GM19035 (cell line): ENCODE data around the gene TRHDE.

ENCODE experiments used
- ATAC-seq: cut with Tn5 transposase; IDR thresholded peaks from one replicate; pipeline ENCODE4 v1.9.1; 2021; ENCODE audit not compliant: unreplicated experiment

TRHDE gene

DNA sequence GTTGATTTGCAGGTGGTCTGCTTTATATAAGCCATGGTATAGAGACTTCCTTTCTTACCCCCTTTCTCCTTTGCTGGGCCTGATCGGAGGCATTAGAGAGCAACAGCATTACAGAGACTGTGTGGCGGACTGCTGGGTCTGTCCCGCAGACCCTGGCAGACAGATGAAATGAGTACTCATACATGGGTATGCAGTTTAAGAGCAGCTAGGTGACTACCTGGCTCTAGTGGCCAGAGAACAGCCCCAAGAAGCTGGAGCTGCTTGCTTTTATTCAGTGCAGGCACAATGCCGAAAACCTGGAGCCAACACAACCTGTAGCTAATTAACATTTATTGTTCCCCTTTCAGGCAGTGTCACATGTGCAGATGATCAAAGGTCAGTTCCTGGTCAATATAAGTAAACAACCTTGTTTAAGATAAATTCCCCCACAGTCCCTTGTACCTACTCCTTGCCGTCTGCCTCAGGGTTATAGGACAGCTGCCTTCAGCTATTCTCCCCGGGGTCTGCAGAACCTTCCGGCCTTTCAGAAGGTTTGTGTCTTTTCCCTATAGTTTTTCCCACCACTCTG is 160.0 kb downstream of the TRHDE start:
- ATAC-seq: no peak

- no peak for ATAC-seq
These were observed 161.1 kb downstream of the TRHDE start for GRCh38 chr12:72433298-72433697.

GRCh38 chr12:72434999-72435398 is 162.8 kb downstream of the TRHDE start:
- ATAC-seq: no peak

- ATAC-seq: no peak
These were observed 170.0 kb downstream of the TRHDE start for GRCh38 chr12:72442217-72442616.

- ATAC-seq: no peak
These were observed 172.0 kb downstream of the TRHDE start for GRCh38 chr12:72444125-72444524.

GRCh38 chr12:72444566-72444965 is 172.4 kb downstream of the TRHDE start:
- no peak for ATAC-seq

DNA sequence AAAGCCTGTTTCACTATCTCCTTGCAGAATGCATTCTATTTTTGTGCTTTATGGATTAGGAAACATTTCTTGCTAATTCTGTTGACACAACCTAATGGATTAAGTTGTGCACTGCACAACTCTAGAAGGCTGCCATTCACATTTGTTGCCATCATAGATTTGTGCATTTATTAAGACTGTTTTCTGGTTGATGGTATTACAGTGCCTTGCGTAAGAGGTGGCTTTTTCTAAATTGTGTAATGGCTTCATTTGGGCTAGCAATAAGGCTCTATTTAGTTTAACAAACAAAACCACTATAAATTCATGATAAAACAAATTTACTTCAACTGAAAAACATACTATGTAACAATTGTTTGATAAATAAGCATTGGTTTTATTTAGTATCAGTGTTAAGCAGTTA is 175.9 kb downstream of the TRHDE start:
- no peak for ATAC-seq

DNA sequence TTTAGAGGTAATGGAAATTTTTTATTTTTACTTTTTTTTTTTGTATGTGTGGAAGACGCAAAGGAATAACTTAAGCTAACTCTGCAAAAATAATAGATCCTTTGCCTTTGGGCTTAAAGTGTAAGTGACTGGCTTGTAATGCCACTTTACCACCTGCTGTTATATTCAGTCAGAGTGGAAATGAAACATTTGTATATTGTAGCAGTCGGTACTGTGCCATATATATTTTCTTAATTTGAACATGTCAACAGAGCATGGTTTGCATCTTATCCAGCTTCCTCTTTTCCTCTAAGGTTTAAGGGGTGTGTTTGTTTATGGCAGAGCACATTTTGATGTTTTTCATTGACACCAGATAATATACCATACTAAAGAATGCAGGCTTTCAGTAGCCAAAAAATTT is 176.6 kb downstream of the TRHDE start:
- no peak for ATAC-seq

DNA sequence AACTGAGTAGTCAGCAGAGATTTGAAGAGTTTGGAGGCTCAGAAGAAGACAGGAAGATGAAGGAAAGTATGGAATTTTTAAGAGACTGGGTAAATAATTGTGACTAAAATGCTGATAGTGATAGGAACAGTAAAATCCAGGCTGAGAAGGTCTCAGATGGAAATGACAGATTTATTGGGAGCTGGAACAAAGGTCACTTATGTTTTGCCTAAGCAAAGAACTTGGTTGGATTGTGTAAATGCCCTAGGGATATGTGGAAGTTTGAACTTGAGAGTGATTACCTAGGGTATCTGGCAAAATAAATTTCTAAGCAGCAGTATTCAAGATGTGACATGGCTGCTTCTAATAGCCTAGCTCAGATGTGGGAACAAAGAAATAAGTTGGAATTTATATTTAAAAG is 180.9 kb downstream of the TRHDE start:
- ATAC-seq: no peak

DNA sequence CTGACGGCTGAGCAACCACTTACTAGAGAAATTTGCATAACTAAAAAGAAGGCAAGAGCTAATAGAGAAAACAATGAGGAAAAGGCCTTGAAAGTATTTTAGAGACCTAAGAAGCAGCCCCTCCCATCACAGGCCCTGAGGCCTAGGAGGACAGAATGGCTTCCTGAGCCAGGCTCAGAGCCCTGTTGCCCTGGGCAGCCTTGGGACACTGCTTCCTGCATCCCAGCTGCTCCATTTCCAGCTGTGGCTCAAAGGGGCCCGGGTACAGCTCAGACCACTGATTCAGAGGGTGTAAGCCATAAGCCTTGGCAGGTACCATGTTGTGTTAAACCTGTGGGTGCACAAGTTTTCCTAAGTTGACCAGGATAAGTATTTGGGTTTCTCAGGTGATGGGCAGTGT is 181.4 kb downstream of the TRHDE start:
- no peak for ATAC-seq

DNA sequence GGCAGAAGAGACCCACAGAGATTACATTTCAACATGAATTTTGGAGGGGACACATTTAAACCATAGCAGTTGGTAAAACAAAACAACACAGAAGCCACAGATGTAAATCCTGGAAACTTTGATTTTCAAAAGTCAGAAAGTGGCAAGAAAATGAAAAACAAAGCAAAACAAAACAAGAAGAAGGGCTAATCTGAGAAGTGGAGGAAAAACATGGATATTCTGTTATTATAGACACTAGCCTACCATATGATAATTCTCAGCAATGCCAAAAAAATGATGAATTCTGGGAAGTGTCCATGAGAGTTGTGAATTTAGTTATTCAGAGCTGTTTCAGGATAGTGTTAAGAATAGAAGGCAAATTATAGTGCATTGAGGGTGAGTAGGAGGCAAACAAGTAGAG is 192.3 kb downstream of the TRHDE start:
- no peak for ATAC-seq

GRCh38 chr12:72465155-72465554 is 193.0 kb downstream of the TRHDE start:
- ATAC-seq: no peak

DNA sequence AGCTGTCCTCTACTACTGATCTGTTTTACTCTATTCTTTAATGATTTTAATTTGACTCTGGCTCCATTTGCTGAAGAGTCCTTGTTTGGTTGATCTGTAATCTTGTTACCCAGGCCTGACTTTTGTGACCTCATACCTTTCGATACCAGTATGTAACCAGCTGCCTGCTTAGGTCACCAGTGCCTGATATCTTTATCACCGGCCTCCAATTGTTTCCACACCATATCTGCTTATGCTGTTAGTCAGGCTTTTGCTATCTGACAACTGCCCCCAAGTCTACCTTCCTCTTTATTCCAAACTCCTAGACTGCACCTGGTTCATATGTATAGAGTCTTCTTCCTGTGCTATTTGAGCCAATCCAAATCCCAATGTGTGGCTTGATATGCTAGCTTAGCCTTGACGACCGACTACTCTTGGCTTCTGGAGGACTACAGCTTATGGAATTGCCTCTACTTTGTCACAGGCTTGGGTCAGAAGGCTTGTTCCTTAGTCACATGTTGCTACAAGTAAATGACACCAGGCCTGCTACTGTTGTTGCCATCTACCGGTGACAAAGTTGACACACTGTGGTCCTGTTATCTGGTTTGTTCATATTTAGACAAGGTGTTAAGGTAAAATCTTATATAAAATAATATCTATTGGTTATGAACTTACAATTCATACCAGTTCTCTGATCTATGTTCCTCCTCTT is 193.9 kb downstream of the TRHDE start:
- no peak for ATAC-seq

DNA sequence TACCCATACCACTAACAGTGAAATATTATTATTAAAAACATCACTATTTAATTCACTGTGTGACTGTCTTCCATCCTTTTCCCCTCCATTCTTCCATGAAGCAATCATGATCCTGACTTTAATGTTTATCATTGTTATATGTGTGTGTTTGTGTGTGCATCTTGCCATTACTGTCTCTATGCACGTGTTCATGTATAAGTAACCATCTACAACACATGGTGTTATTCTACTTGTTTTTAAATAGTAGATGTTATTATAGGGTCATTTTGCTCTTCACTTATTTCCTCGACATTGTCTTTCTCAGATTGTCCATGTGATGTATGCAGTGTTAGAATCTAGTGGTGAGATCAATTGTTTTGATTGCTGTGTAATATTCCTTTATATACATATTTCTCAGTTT is 195.8 kb downstream of the TRHDE start:
- ATAC-seq: no peak

- ATAC-seq: no peak
These were observed 196.3 kb downstream of the TRHDE start for GRCh38 chr12:72468505-72468904.

GRCh38 chr12:72471806-72472205 is 199.6 kb downstream of the TRHDE start:
- ATAC-seq: no peak

- ATAC-seq: no peak
These were observed 200.2 kb downstream of the TRHDE start for GRCh38 chr12:72472350-72472749.

GRCh38 chr12:72476301-72476700 is 204.1 kb downstream of the TRHDE start:
- no peak for ATAC-seq

DNA sequence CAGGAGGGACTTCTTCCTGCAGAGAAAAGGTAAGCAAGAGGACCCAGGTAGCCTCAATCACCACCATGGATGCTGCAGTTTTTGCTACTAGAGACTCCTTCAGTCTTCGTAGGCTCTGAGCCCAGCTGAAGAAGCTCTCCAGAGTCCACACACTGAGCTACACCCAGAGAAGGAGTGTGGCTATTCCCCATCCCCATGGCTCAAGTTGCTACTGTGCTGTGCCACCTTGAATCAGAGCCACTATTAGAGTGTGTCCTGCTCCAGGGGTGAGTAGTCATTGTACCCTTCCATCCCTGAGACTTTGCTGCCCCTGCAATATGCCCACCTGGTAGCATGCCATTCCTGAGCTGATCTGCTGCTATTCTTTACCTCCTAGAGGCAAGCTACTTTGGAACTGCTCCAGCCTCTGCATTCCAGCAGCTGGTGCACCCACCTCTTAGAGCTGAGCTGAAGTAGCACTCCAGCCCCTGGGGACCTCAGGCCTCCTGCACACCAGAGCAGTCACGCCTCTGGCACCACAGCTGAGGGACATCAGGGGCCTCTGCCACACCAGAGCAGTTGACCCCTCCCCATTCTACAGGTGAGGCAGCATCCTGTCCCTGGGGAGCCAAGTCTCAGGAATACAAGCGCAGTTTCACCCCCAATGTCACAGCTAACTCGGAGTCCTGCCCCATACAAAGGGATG is 213.0 kb downstream of the TRHDE start:
- ATAC-seq: no peak

DNA sequence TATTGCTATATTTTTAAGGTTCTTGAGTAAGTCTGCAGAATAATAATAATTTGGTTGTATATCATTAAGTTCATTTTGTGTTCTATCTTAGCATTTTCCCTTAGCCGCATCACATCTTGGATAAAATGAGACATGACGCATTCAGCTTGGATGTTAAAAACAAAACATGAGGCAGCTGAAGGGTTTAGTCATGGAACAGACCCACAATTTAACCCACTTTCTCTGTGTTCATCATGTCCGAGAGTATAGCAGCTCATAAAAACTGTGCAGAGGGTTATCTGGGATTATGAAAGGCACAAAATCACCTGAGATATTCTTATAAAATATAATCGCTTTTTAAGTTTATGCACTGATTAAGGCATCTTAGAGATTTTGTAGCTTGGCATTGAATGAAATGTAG is 219.3 kb downstream of the TRHDE start:
- ATAC-seq: no peak

DNA sequence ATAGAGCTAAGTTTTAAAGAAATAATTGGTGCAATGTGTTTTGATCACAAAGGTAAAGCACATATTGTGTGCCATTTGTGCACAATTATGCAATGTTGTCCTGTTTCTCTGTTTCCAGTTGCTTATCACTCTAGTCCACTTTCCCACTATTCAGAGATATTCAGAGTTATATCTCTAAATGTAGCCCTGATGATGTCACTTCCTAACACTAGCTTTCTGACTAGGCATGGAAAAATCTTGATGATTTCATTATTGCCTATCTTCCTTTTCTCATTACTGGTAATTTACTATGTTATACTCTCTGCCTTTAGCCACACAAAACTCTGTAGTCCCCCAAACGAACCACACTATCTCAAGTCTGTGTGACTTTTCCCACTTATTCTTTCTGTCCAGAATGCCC is 221.2 kb downstream of the TRHDE start:
- ATAC-seq: no peak

GRCh38 chr12:72498354-72498753 is 226.2 kb downstream of the TRHDE start:
- no peak for ATAC-seq

GRCh38 chr12:72499244-72499643 is 227.1 kb downstream of the TRHDE start:
- ATAC-seq: no peak
